Measurements from ENCODE around the gene FBXO28. TPM values are rescaled to one million over a fixed set of nuclear protein-coding genes. Genes with fewer than 3 reads are reported as not detected.
"Not testable (repeated sequence)": the region's sequence is repeated elsewhere in the genome, so short reads cannot be mapped to it uniquely, and the experiment has no call there.

FBXO28 gene
- total RNA-seq, 4 donors from 2014 or later = 25.2 to 34.3 (median 31.5) TPM

DNA sequence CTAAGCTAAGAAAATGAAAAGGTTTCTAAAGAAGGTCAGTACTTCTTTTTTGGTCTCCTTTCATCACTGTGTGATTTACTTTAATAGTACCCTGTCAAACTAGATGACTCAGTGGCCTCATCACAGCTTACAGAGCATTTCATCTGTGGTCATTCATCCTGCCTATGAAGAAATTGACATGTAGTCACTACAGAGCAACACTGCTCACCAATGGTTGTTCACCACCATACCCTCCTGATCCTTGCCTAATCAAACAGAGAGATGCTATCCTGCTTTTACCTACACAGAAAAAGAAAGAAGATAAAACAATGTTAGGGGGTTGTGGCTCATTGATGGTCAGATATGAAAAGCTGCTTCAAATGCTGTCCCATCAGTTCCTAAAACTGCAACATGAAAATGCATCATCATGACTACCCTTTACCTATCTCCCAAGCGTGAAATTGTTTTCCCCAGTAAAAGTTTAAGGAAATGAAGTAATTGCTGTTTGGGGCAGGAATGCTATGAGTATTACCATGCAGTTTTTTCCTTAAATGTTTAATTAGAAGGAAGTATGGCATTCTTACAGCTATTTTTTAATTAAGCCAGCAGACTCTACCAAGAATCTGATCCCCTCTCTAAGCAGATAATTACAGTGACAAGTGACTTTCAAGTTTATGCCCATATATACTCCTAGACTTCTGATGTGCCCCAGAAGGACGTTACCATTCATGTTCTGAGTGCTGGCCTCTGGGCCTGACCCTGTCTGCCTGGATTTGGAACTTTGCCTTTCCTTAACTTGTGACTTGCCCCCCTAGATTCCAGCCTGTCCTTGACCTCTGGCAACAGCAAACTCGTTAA, 46.1 kb upstream of the FBXO28 start:
- H3K4me3 ChIP-seq = no peak overlapping the region
- no peak for TF ChIP-seq POLR2A (IDR thresholded peaks at IDR 0.05)
- no peak for TF ChIP-seq CTCF (IDR thresholded peaks at IDR 0.05)
- WGBS, 2 donors = 71 to 77% methylated on average over 3 of the region's 3 CpGs
- H3K36me3 ChIP-seq = no peaks in the 10 kb centered on the region
- peaks cover 0 to 5% (median 0%) of the 10 kb centered on the region in 3 donors for H3K4me1 ChIP-seq
- no peaks in the 10 kb centered on the region for H3K9me3 ChIP-seq
- no peak for DNase-seq
- intact Hi-C loops (cut with DNase I) = no loop called here
- H3K27me3 ChIP-seq = peaks cover 0 to 5% (median 0%) of the 10 kb centered on the region in 4 donors
- no peak overlapping the region for H3K27ac ChIP-seq

DNA sequence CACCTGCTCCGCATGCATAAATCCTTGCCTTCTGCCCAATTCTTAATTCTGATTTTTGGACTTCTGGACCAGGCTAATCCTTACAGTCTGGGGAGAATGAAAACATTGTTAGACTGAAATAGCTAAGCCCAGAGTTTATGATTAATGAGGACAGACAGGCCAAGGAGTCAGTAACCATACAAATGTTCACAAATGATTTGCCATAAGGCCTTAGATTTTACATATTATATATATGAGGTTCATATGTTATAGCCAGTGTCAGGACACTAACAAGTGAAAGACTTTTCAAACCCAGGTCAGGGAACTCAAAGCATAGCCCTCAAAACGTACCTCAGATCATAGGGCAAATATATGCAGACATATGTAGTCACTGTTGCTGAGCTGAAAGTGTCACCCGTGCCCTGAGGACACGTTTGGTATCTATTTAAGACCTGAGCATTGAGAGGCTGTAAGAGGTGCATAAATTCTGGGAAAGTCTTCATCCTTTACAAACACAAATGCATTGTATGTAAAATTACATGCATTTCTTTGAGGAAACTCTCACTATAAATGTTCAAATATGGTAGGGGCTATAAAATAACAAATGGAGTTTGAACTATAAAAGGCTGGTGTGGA, 45.3 kb upstream of the FBXO28 start:
- Histone ChIP-seq H3K36me3 (no peaks in the 10 kb centered on the region), H3K4me1 (peaks cover 0 to 5% (median 0%) of the 10 kb centered on the region in 3 donors), H3K9me3 (no peaks in the 10 kb centered on the region), H3K4me3 (no peak overlapping the region), H3K27me3 (no peaks in the 10 kb centered on the region), H3K27ac (no peak overlapping the region)
- intact Hi-C loops (cut with DNase I) = no loop called here
- TF ChIP-seq POLR2A (IDR thresholded peaks at IDR 0.05) = no peak
- no peak for TF ChIP-seq CTCF (IDR thresholded peaks at IDR 0.05)
- WGBS, 2 donors = 61% methylated on average over 4 of the region's 4 CpGs
- DNase-seq = no peak

DNA sequence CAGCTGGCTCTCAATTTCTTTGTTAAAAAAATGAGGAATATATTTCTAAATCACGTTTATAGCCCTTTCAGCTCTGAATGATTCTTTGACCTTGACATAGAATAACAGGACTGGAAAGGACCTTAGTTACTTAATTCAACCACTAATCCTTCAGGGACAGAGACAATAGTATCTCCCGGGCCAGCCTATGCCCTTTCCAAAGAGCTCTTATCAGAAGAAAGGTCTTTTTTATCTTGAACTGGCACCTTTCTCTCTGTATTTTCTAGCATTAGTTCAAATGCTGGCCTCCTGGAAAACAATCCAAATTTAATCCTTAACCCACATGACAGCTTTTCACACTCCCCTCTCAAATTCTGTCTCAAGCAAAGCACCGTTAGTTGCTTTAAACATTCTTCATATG, 44.8 kb upstream of the FBXO28 start:
- TF ChIP-seq CTCF (IDR thresholded peaks at IDR 0.05) (no peak), POLR2A (IDR thresholded peaks at IDR 0.05) (no peak)
- H3K4me3 ChIP-seq = no peak overlapping the region
- DNase-seq = no peak
- H3K9me3 ChIP-seq = no peaks in the 10 kb centered on the region
- H3K27me3 ChIP-seq = no peaks in the 10 kb centered on the region
- intact Hi-C loops (cut with DNase I) = no loop called here
- 54 to 55% methylated on average over 3 of the region's 3 CpGs for WGBS, 2 donors
- H3K27ac ChIP-seq = no peak overlapping the region
- peaks cover 0 to 5% (median 0%) of the 10 kb centered on the region in 3 donors for H3K4me1 ChIP-seq
- no peaks in the 10 kb centered on the region for H3K36me3 ChIP-seq

DNA sequence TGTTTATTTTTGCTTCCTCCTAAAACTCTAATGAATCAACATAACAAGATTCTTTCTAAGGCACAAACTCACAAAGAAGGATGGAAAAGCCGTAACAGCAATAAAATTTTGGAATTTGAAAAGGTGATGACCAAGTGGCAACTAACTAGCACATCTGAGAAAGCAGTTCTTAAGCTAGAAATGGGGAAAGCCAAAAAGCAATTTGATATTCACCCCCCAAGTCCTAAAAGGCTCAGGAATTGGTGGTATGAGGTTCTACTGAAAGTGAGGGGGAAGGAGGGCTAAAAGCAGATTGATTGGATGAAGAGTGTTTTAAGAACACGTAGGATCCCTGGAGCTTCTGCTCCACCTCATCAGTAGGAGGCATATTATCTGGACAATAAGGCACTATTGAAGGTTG, 43.4 kb upstream of the FBXO28 start:
- no peaks in the 10 kb centered on the region for H3K36me3 ChIP-seq
- DNase-seq = no peak
- intact Hi-C loops (cut with DNase I) = no loop called here
- H3K27ac ChIP-seq = no peak overlapping the region
- peaks cover 0 to 3% (median 0%) of the 10 kb centered on the region in 3 donors for H3K4me1 ChIP-seq
- H3K27me3 ChIP-seq = peaks cover 0 to 5% (median 0%) of the 10 kb centered on the region in 4 donors
- TF ChIP-seq POLR2A (IDR thresholded peaks at IDR 0.05) (no peak), CTCF (IDR thresholded peaks at IDR 0.05) (no peak)
- H3K9me3 ChIP-seq = no peaks in the 10 kb centered on the region
- H3K4me3 ChIP-seq = no peak overlapping the region
- WGBS, 2 donors = 68 to 72% methylated on average over 2 of the region's 2 CpGs

DNA sequence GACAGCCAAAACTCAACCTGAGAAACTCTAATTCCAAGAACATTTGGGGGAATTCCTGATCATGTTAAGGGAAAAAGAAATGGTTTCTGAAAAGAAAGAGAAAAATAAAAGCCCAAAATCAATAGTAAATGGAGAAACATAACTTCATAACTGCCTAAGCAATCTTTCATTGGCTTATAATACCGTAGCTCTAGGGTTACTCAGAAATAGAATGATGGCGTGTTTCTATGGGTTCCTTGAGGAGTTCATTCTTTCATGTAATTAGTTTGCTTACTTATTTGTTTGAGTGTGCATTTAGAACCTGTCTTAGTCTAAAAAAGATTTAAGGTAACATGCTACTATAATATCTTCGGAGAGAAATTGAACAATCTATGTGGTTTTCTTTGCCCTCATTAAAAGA, 37.5 kb upstream of the FBXO28 start:
- TF ChIP-seq CTCF (IDR thresholded peaks at IDR 0.05) (no peak), POLR2A (IDR thresholded peaks at IDR 0.05) (no peak)
- DNase-seq = no peak
- no peaks in the 10 kb centered on the region for H3K4me1 ChIP-seq
- no peak overlapping the region for H3K4me3 ChIP-seq
- no peaks in the 10 kb centered on the region for H3K9me3 ChIP-seq
- H3K36me3 ChIP-seq = no peaks in the 10 kb centered on the region
- intact Hi-C loops (cut with DNase I) = no loop called here
- H3K27me3 ChIP-seq = peaks cover 0 to 5% (median 0%) of the 10 kb centered on the region in 4 donors
- 71 to 75% methylated on average over 3 of the region's 3 CpGs for WGBS, 2 donors
- H3K27ac ChIP-seq = no peak overlapping the region

- H3K4me1 ChIP-seq; H3K4me3 ChIP-seq; DNase-seq; intact Hi-C loops (cut with DNase I); H3K27me3 ChIP-seq; H3K36me3 ChIP-seq; H3K9me3 ChIP-seq: not testable (repeated sequence)
- H3K27ac ChIP-seq = peak overlapping the region in 2 of 4 donors; percentile 8 to 68
- 35 to 53% methylated on average over 9 of the region's 9 CpGs for WGBS, 2 donors
These were observed 34.3 kb upstream of the FBXO28 start for GRCh38 chr1:224079644-224080043.

All from esophagus squamous epithelium (tissue), 5 donors.